GM12875 (cell line): ENCODE measurements around the gene KIF13A.
"Not testable (repeated sequence)": the region's sequence is repeated elsewhere in the genome, so short reads cannot be mapped to it uniquely, and the experiment has no call there.

Source experiments
- H3K4me3 ChIP-seq: one replicate; pipeline ENCODE4 v1.5.1; 2011; ENCODE audit warnings: low read depth, low read length, control low read depth
- TF ChIP-seq, protein P1 (sequence below): IDR thresholded peaks from 2 replicates; pipeline ENCODE4 v1.5.1; 2011; ENCODE audit warnings: low read depth, mild to moderate bottlenecking, control low read depth, inconsistent platforms, low read length, moderate library complexity, borderline replicate concordance; ENCODE audit not compliant: insufficient read depth

Gene KIF13A

DNA sequence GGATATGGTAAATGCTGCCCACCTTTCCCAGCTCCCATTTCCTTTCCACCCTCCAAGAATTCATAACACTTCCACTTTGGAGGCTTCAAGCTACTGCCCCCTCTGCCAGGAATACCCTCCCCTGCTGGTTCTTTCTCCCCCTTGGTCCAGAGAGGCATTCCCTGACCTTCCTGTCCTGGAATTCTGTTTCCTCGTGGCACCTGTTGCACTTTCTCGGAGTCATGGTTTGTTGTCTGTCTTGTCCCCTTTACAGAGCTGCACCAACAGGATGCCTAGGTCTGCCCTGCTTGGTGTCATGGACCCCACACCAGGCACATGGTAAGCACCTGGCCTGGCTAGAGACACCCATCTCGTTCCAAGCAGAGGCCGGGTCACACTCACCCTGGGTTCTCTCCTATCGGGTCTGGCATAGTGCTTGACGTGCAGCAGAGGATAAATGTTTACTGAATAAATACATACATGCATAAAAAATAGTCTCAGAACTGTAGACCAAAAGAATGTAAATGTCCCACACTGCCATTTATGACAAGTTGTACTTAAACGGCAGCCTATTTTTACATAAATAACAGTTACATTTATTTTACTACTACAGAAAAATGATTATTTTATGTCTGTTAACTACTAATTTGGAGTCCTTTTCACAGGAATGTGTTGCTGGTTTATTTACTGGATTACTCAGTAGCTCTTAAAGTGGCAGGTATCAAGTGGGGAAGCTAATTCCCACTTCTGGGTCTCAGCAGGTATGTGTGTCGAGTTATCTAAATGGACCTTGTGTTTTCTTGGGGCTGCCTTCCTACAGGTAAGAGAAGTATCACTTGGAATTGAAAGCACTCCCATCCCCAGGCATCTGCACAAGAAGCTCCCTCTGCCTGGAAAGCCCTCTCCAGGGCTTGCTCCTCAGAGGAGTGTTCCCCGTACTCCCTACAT, 69.3 kb downstream of the KIF13A start:
- TF ChIP-seq, protein P1, sequence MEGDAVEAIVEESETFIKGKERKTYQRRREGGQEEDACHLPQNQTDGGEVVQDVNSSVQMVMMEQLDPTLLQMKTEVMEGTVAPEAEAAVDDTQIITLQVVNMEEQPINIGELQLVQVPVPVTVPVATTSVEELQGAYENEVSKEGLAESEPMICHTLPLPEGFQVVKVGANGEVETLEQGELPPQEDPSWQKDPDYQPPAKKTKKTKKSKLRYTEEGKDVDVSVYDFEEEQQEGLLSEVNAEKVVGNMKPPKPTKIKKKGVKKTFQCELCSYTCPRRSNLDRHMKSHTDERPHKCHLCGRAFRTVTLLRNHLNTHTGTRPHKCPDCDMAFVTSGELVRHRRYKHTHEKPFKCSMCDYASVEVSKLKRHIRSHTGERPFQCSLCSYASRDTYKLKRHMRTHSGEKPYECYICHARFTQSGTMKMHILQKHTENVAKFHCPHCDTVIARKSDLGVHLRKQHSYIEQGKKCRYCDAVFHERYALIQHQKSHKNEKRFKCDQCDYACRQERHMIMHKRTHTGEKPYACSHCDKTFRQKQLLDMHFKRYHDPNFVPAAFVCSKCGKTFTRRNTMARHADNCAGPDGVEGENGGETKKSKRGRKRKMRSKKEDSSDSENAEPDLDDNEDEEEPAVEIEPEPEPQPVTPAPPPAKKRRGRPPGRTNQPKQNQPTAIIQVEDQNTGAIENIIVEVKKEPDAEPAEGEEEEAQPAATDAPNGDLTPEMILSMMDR = no peak
- no peak overlapping the region for H3K4me3 ChIP-seq

DNA sequence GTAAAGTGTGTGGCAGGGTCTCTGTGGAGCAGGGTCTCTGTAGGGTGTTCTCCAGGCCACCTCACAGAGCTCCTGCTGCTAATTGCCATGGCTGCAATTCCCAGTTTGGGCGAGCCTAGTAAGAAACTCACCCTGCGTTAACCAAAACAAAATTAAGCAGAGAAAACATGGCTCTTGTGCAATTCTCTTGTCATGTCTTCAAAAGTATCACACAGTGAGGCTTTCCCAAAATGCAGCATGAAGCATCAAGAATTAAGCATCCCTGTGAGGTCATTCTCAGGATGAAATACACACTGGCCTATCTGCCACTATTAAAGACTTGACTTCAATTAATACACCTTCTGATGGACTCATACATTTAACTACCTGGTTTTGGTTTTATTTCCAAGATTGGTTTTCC, 72.8 kb downstream of the KIF13A start:
- H3K4me3 ChIP-seq = no peak overlapping the region
- TF ChIP-seq, protein P1 = no peak

DNA sequence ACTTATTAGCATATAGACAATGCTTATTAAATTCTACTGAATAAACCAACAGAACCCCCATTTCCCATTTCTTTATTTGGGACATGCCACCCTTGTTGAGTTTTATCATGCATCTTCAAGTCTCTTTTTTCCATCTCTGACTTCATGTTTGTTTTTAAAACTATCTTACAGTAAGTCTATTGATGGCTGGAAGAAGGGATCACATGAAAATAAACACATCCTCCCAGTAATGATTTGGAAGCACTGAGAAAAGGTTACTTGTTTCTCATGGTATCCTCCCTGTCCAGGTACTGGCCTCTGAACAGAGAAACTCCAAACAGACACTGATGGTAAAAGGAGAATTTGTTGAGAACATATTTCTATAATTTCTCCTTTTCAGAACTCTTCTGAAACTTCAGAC, 74.9 kb downstream of the KIF13A start:
- TF ChIP-seq, protein P1 = no peak
- H3K4me3 ChIP-seq = no peak overlapping the region

DNA sequence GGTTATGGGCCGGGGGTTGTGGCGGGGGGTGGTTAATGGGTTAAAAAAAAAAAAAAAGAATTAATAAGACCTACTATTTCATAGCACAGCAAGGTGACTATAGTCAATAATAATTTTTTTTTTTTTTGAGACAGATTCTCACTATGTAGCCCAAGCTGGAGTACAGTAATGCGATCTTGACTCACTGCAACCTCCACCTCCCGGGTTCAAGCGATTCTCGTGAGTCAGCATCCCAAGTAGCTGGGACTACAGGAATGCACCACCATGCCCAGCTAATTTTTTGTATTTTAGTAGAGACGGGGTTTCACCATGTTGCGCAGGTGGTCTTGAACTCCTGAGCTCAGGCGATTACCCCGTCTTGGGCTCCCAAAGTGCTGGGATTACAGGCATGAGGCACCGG, 75.8 kb downstream of the KIF13A start:
- H3K4me3 ChIP-seq = not testable (repeated sequence)

DNA sequence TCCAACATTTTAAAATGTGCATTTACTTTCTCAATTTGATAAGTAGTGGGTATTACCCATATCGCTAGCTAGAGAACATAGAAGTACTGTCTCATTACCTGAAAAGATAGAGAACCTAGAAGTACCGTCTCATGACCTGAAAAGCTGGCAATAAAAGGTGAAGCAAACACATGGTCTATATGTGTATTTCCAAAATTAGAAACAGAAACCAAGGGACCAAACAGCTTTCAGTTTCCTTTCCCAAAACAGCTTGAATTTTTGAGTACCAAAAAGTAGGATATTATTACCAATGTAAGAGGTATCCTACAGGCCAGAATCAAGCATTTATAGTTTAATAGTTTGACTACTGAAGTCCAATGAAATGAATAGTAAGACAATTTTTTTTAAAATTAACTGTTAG, 77.2 kb downstream of the KIF13A start:
- TF ChIP-seq, protein P1 = no peak
- no peak overlapping the region for H3K4me3 ChIP-seq

DNA sequence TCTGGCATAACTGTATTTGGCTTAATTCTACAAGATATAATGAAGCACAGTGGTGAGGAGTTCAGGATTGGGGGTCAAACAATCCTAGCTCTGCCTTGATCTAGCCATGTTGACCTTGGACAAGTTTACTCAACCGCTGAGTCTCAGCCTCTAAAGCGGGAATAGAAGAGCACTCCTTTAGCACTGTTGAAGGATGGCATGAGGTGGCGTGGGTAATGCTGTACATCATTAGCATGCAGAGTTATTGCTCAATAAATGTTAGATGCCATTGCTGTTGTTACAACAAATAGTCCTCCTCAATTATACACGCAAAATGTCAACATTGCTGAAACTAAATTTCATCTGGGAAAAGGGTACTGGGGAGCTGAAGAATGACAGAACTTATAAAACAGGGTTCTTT, 78.6 kb downstream of the KIF13A start:
- no peak overlapping the region for H3K4me3 ChIP-seq
- TF ChIP-seq, protein P1 = no peak

DNA sequence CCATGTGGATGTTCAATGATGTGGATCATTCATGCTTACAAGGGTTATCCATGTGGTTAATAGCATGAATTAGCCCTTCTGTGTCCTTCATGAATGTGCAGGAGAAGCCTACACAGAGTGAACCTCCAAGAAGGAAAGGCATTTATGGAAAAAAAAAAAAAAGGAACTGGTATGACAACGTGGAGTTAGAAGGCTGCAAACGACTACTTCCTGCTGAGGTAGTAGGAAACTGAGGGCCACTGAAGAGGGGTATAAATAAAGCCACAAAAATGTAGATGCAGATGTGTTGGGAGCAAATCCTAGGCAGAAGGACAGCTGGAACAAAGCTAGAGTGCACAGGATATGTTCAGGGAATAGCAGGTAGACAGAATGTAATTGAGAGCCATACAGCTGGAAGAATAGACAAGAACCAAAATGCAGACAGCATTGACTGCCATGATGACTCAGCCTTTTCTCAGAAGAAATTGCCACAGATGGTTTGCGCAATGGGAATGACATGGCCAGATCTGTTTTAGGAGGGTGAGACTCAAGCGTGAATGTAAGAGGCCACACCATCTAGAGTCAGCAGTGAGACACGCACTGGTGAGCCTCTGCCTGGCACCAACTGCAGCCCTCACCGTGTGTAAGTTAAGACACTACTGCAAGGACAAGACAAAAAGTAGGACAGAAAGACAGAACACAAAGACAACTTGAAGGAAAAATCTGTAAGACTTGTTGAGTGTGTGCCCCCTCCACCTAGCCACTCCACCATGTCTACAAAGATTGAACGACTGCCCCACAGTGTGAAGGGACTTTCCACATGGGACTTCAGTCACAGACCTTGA, 79.8 kb downstream of the KIF13A start:
- H3K4me3 ChIP-seq = no peak overlapping the region
- TF ChIP-seq, protein P1 = no peak
